ENCODE data around the gene HOXB3. TPM values are rescaled to one million over a fixed set of nuclear protein-coding genes. Genes with fewer than 3 reads are reported as not detected.

The HOXB3 gene
- total RNA-seq, 1 donor from 2014 or later, result 1.6 TPM

DNA sequence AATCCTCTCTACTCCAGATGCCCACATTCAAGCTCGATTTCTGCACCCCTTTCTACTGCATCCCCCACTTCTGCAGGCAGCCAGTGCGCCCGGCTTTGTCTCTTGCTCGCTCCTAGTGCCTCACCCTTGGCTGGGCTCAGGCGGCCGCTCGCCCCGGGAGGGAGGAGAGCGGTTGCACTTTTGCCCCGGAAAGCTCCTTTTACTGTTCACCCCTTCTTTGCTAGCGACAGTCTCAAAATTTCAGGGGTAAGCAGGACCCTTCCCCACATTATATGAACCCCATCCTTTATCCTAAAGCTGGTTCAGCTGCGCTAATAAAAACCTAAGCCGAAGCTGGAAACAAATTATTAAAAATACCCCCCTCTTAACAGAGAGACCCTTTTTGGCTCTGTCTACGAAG lies 2.5 kb upstream of the HOXB3 start:
- intact Hi-C loops (cut with DNase I), result loop anchor here (10.0 kb wide), 1 partner anchor 248 kb away; no protein-coding TSS in a partner anchor
- ATAC-seq (ENCODE audit: poor library complexity) (no peak), DNase-seq (no peak)

- DNase-seq, result no peak
- no peak for ATAC-seq (ENCODE audit: poor library complexity)
- intact Hi-C loops (cut with DNase I), result loop anchor here (10.0 kb wide), 1 partner anchor 247 kb away; no protein-coding TSS in a partner anchor
Observed at GRCh38 chr17:48592057-48592514, 2.0 kb upstream of the HOXB3 start.

- DNase-seq, result no peak
- intact Hi-C loops (cut with DNase I), result loop anchor here (10.0 kb wide), 1 partner anchor 247 kb away; no protein-coding TSS in a partner anchor
- no peak for ATAC-seq (ENCODE audit: poor library complexity)
Observed at GRCh38 chr17:48591255-48592056, 1.4 kb upstream of the HOXB3 start.

DNA sequence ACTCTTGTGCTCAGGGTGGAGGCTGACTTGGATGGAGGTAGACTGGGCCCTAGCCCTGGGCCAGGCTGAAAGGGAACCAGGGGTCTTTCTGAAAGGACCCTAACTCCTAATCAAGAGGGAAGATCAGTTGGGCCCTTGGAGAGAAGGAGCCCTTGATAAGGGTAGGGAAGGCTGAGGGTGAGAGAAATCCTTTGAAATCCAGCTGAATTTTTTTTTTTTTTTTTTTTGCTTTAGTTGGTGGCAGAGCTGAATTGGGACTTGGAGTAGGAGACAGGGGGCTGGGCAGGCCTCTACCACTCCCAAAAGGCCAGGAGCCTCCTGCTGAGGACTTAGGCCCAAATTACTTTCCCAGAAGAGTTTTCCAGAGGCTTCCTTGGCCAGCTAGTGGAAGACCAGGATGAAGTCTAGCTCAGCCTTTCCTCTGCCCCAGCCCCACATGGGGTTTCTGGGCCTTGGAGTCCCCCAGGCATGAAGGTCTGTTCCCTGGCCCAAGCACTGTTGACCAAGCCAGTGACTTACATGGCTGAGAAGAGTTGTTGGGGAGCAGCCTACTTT lies 643 bp upstream of the HOXB3 start:
- DNase-seq (no peak), ATAC-seq (ENCODE audit: poor library complexity) (no peak)
- intact Hi-C loops (cut with DNase I), result loop anchor here (10.0 kb wide), 1 partner anchor 246 kb away; no protein-coding TSS in a partner anchor

DNA sequence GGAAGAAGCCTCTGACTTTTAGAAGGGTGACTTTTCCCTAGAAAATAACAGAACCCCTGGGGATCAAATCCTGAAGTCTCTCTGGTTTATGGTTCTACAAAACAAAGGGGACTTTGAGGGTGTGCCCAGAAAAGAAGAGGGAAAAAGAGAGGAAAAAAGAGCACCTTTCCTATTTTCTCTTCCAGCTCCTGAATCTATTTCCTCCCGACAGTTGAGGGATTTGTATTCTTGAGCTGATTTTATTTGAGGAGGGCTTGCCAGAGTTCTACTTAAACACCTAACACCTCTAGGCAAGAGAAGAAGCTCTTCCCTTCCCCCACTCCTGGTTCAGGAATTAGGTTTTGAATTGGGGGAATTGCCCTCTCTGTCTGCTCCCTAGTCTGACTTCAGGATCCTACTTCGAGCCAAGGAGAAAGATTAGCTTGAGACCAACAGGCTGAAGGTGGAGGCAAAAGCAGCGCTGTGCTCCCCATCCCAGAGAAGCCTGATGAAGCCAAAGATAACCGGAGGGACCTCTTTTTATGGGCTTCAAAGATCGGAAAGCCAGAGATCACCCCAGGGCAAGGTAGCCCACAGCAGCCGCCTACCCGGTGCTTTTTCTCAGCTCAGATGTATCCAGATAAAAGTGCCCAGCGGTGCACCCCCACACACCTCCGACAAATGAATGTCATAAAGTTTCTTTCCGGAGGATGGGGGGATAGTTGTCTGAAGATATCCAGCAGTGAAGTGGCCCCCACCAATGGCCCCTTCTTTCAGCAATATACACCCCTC lies 796 bp downstream of the HOXB3 start:
- intact Hi-C loops (cut with DNase I), result no loop called here
- DNase-seq (no peak), ATAC-seq (ENCODE audit: poor library complexity) (no peak)

GRCh38 chr17:48588528-48588927 lies 1.5 kb downstream of the HOXB3 start:
- DNase-seq (no peak), ATAC-seq (ENCODE audit: poor library complexity) (no peak)
- intact Hi-C loops (cut with DNase I), result no loop called here

DNA sequence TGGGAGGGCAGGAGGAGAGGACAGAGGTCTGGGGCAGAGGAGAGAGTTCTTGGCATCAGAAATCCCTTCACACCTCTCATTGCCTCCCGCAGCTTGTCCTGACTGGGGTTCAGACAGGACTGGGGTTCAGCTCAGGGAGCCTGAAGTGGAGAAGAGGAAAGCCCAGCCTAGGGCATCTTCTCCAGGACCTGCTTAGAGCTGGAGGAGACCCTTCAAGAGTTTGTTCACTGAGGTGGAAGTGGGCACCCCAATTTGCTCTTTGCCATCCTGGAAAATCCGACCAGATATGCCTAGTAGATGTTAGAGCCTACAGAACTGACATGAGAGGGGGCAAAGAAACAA lies 2.0 kb downstream of the HOXB3 start:
- DNase-seq (no peak), ATAC-seq (ENCODE audit: poor library complexity) (no peak)
- intact Hi-C loops (cut with DNase I), result no loop called here

- ATAC-seq (ENCODE audit: poor library complexity) (no peak), DNase-seq (no peak)
- intact Hi-C loops (cut with DNase I), result no loop called here
Observed at GRCh38 chr17:48587276-48588073, 2.6 kb downstream of the HOXB3 start.

- no peak for DNase-seq
- intact Hi-C loops (cut with DNase I), result no loop called here
- no peak for ATAC-seq (ENCODE audit: poor library complexity)
Observed at GRCh38 chr17:48586355-48587258, 3.4 kb downstream of the HOXB3 start.

DNA sequence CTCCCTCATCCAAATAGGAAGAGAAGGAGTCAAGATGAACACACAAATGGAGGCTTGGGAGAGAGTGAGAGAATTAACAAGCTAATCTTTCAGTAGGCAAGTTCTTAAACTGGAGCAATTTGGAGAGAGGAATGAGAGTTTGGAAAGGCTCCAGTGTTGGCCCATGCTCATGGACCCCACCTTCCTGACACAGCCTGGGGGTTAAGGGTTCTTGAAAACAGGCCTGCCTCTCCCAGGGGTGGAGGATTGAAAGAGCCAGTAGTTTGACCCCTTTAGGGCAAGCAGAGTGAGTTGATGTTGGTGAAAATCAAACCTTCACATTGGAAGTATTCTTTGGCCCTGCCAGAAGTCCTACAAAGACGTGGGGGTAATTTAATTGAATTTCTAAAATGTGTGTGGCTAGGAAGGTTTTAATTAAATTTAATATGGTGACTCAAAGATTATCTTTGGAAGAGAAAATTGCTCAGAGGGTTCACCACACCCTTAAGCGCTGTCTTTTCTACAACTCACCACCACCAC lies 5.8 kb downstream of the HOXB3 start:
- intact Hi-C loops (cut with DNase I), result no loop called here

DNA sequence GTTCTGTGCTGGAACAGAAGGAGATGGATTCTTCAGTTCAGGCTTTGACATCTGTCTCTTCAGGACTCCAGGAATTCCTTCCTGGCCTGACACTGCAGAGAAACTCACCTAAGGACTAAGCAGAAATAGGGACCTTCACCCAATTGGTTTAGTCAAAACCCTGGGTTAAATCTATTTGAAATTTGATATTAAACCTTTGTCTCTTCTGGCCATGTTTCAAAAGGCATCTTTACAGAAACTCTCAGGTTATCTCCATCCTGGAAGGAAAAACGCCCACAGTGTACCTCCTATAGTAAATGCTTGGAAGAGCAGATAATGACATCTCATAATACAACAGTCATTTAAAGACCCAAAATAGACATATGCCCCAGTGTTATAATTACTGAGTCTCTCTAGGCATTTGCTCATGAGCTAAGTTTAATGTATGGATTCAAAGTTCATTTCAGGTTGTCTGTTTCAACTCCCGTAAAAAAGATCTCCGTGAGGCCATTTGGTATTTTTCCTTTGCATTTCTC lies 6.3 kb downstream of the HOXB3 start:
- DNase-seq (no peak), ATAC-seq (ENCODE audit: poor library complexity) (no peak)
- intact Hi-C loops (cut with DNase I), result no loop called here

More for the DNA sequence above, 5.8 kb downstream of the HOXB3 start:
- DNase-seq (no peak), ATAC-seq (ENCODE audit: poor library complexity) (no peak)

DNA sequence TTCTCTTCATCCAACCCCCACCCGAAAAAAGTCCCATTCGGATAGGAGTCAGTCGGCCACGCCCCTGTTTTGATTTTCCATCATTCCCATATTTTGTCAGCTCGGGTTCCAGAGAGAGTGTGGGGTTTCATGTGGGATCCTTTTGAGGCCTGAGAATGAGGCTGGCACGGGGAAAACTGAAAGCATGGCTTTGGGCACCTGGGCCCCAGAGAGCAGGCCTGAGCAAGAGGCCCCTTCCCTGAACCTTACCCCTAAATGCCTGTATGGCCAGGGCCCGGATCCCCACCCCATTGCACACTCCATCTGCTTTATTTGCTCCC lies 7.3 kb downstream of the HOXB3 start:
- intact Hi-C loops (cut with DNase I), result no loop called here
- ATAC-seq (ENCODE audit: poor library complexity) (no peak), DNase-seq (no peak)

DNA sequence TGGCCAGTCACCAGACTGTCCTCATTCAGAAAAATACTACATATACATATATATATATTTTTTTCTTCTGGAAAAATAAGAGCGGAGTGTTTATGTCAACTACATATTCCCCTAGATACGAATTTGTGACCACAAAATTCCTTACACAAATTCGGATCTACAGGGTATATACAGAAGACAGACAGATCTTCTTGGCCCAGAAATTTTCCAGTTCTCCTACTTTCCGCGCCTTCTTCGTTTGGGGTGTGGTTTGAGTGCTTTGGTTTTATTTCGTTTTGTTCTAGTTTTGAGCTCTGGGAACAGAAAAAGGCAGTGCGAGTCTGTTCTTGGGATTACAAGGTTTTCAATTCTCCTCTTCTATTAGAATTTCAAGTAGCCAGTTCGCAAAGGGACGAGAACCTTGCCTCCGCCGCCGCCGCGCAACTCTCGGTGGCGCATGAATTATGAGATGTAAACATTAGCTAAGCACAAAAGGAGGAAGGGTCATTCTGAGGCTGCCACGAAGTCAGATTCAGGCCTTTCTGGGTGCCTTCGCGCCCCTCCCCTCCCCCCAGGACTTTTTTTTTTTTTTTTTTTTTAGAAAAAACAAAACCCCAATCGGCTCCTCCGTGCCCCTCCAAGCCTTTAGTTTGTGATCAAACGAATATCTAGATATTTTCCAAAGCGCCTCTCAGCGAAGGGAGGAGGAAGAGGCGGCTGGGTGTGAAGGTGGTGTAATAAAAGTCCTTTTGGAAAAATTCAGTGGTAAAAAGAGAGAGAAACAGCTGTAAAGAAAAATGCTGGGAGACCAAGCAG lies 10.1 kb downstream of the HOXB3 start:
- intact Hi-C loops (cut with DNase I), result no loop called here
- ATAC-seq (ENCODE audit: poor library complexity) (no peak), DNase-seq (no peak)

- intact Hi-C loops (cut with DNase I), result no loop called here
Observed at GRCh38 chr17:48579471-48579759, 10.6 kb downstream of the HOXB3 start.

DNA sequence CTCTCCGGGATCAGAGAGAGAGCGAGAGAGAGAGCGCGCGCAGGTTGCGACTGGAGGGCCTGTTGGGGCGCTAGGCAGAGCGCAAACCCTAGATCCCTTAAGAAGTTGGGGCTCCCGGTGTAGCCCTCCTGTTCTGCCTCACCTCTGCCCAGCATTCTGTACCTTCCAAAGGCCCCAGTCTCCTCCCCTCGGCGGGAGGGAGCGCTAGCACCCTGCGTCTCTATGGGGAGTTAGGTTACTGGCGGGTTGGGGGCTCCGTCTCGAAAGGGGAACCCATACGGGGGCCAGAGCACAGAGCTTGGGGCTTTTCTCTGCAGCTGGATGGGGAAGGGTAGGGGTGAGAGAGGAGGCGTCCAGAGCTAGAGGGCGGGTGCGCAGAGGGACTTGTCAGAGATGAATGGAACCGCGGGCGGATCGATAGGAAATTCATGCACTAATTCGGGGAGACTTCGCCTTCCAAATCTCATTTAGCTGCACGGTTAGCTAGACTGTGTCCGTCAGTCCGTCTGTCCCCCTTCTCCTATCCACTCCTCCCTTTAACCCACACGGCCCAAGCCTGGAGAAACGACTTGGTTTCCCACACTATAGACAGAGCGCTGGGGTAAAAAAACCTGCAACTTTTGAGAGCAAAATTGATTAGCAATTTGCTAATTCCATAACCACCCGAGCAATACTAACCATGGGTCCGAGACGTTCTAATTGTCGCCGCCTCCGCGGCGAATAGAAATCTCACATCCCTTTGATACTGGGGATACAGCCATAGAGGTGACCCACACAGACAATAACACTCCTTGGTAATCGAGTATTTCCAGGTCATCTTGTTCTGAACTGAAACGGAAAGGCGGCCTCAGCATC lies 11.2 kb downstream of the HOXB3 start:
- DNase-seq, result no peak
- intact Hi-C loops (cut with DNase I), result no loop called here
- no peak for ATAC-seq (ENCODE audit: poor library complexity)

More at GRCh38 chr17:48579471-48579759, 10.6 kb downstream of the HOXB3 start:
- ATAC-seq (ENCODE audit: poor library complexity) (no peak), DNase-seq (no peak)

- intact Hi-C loops (cut with DNase I), result no loop called here
- peak; percentile 73 for ATAC-seq (ENCODE audit: poor library complexity)
- peak; percentile 83 for DNase-seq
Observed at GRCh38 chr17:48577946-48578615, 12.0 kb downstream of the HOXB3 start, which contains the start of gene HOXB4. HOXB4 (minus strand) TSS chr17:48578350; CDS start chr17:48578319, 31 bp downstream.

Measured in Right ventricle myocardium superior (tissue), 1 donor.